GM13976 (cell line): ENCODE results near the gene MYO10.
"Not testable (repeated sequence)": the region's sequence is repeated elsewhere in the genome, so short reads cannot be mapped to it uniquely, and the experiment has no call there.

Experiments used
- DNase-seq: peaks from one replicate; pipeline ENCODE4 v3.0.0; 2012; ENCODE audit warnings: low spot score
- in situ Hi-C: fragments of 300-500 bp; cut with MboI; formaldehyde crosslinking; loops from one replicate; pipeline ENCODE4 v1.12.0; 2022; ENCODE audit warnings: low sequenced_read_pairs, mixed read lengths, inconsistent platforms; ENCODE audit not compliant: unreplicated experiment
- TF ChIP-seq, protein P1 (sequence below): IDR thresholded peaks from 2 replicates; pipeline ENCODE4 v1.5.1; 2012; ENCODE audit warnings: borderline replicate concordance, mild to moderate bottlenecking; ENCODE audit not compliant: insufficient read depth; ENCODE audit errors: extremely low read depth, missing control alignments, control extremely low read depth

The MYO10 gene

DNA sequence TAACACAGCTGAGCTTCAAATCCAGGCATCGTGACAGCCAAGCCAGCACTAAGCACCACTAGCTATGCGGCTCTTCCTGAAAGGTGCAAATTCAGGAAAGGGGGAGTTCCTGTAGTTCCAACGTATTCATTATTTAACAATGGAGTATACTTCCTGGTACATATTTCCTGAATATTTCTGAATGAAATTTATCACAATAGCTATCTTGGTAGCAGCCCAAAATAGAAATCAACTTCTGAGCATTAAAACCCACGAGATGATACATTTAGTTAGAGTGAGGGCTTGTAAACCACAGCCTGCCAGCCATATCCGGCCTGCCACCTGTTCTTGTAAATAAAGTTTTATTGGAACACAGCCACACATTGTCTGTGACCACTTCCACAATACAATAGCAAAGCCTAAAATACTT lies 209.5 kb downstream of the MYO10 start:
- DNase-seq: no peak
- TF ChIP-seq, protein P1, sequence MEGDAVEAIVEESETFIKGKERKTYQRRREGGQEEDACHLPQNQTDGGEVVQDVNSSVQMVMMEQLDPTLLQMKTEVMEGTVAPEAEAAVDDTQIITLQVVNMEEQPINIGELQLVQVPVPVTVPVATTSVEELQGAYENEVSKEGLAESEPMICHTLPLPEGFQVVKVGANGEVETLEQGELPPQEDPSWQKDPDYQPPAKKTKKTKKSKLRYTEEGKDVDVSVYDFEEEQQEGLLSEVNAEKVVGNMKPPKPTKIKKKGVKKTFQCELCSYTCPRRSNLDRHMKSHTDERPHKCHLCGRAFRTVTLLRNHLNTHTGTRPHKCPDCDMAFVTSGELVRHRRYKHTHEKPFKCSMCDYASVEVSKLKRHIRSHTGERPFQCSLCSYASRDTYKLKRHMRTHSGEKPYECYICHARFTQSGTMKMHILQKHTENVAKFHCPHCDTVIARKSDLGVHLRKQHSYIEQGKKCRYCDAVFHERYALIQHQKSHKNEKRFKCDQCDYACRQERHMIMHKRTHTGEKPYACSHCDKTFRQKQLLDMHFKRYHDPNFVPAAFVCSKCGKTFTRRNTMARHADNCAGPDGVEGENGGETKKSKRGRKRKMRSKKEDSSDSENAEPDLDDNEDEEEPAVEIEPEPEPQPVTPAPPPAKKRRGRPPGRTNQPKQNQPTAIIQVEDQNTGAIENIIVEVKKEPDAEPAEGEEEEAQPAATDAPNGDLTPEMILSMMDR: no peak
- in situ Hi-C loops: no loop called here

DNA sequence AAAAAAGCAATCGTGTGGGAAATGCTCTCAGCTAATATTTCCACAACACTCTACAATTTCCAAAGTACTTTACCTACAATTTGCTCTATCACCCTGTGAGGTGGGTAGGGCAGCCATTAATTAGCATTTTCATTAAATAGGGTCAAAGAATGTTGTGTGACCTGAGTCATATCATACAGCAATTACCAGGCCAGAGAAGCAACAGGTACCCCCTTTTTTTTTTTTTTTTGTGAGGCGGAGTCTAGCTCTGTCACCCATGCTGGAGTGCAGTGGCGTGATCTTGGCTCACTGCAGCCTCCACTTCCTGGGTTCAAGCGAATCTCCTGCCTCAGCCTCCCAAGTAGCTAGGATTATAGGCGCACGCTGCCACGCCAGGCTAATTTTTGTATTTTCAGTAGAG lies 210.5 kb downstream of the MYO10 start:
- in situ Hi-C loops: no loop called here
- TF ChIP-seq, protein P1: no peak
- DNase-seq: no peak

DNA sequence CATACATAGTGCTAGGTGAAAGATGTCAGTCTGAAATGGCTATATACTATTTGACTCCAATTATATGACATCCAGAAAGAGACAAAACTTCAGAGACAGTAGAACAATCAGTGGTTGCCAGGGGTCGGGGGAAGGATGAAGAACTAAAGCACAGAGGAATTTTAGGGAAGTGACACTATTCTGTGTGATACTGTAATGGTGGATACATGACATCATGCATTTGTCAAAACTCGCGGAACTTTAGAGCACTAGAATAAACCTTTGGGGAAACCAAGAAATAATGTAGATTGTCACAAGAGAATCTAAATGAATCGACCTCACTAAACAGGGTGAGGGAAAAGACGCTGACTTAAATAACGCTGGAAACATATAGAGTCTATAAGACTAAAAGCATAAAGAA lies 212.3 kb downstream of the MYO10 start:
- in situ Hi-C loops: no loop called here
- TF ChIP-seq, protein P1: no peak
- no peak for DNase-seq

DNA sequence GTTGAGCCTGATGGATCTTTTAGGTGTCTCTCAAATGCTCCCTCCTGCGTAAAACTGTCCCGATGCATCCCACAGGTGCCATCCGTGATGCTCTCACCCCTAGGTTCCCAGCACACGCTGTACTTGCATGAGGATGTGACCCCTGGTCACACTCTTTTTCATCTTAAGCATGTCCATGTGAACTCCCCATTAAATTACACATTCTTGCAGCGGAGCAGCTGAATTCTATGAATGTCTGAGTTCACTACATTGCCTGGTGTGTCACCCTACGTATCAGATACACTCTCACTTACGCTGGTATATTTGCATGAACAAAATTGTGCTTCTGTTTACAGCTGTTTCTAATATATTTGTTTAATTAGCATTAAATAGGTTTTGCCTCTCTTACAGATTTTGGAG lies 214.0 kb downstream of the MYO10 start:
- TF ChIP-seq, protein P1: no peak
- no peak for DNase-seq
- in situ Hi-C loops: no loop called here

DNA sequence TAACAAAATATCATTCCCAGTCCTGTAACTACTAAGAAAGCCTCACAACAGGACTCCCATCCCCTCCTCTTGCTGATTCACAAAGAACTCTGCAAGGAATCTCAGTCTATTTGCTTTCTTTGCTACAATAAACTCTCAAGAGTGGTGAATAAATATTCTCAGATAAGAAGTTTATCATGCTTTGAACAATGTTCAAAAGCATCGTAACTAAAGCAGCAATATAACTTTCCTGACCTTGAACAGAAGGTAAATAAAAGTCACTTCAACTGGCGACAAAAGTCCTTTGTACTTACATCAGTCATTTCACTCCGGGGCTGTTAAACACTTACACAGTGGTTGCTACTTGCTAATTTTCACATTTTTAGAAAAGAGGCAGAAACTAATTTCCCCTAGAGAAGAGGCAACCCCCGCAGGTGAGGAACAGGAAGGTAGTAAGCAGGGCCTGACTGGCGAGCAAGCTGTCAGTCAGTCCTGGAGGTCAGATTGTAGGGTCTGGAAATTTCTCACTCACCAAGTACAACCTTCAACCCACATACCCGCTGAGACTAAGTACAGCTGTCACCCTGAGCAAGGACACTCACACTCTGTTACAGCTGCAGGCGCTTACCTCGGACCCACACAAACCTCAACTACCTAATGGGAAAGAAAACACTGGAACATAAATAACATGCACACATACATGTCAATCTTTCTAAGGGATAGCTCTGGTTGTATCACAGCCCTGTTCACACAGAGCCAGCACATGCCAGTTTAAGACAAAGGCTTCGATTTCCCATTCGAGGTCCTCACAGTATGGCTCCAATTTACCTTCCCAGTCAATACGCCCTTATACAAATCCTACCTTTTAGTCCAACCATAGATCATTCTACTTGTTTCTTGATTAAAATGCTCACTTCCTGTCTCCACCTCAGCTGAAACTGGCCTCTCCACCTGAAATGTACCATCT lies 214.7 kb downstream of the MYO10 start:
- DNase-seq: no peak
- TF ChIP-seq, protein P1: no peak
- in situ Hi-C loops: no loop called here

DNA sequence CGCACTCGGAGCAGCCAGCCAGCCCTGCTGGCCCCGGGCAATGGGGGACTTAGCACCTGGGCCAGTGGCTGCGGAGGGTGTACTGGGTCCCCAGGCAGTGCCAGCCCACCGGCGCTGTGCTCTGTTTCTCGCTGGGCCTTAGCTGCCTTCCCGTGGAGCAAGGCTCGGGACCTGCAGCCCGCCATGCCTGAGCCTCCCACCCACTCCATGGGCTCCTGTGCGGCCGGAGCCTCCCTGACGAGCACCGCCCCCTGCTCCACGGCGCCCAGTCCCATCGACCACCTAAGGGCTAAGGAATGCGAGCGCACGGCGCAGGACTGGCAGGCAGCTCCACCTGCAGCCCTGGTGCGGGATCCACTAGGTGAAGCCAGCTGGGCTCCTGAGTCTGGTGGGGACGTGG lies 218.1 kb downstream of the MYO10 start:
- DNase-seq, in situ Hi-C loops: not testable (repeated sequence)

DNA sequence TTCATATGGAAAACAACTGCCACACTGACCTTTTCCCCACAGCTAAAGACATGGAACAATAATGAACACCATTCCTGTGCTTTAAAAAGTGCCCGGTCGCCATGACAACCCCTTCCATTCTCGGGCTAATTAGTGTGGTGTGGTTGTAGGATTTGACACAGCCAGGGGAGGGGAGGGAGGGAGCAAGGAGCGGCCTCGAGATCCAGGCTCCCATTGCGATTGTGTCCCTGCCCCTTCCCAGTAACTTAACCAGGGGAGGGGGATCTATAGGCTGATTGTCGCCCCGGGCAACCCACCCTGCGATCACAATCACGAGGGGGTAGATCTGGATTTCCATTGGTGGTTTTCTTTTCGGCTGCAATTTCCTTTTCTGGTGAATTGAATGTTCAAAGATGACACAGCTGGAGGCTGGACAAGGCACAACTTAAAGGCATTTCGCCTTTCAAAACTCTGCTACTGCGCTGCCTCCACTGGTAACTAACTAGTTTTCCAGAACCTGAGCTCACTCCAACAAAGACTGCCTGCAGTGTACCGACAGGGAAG lies 222.6 kb downstream of the MYO10 start:
- TF ChIP-seq, protein P1: no peak
- in situ Hi-C loops: no loop called here
- DNase-seq: no peak
